HEK293 (cell line): ENCODE data around the gene ZWILCH.

ENCODE experiments used
- BCL11A ChIP-seq: fragments of 450-650 bp; formaldehyde crosslinking; IDR thresholded peaks from 2 replicates; pipeline ENCODE4 v1.5.1; 2016; ENCODE audit warnings: low read depth, missing biosample characterization, missing genetic modification characterization
- EGR2 ChIP-seq: fragments of 450-650 bp; formaldehyde crosslinking; IDR thresholded peaks from 2 replicates; pipeline ENCODE4 v1.5.1; 2016; ENCODE audit warnings: low read depth, missing biosample characterization, missing genetic modification characterization
- FEZF1 ChIP-seq: fragments of 450-650 bp; formaldehyde crosslinking; IDR thresholded peaks from 2 replicates; pipeline ENCODE4 v1.5.1; 2016; ENCODE audit warnings: missing biosample characterization, missing genetic modification characterization
- GFI1B ChIP-seq: fragments of 450-650 bp; formaldehyde crosslinking; IDR thresholded peaks from 2 replicates; pipeline ENCODE4 v1.5.1; 2016; ENCODE audit warnings: missing biosample characterization, missing genetic modification characterization
- GLI2 ChIP-seq: fragments of 450-650 bp; formaldehyde crosslinking; IDR thresholded peaks from 2 replicates; pipeline ENCODE4; 2017; ENCODE audit warnings: missing biosample characterization, missing genetic modification characterization, low read depth, borderline replicate concordance
- HOXA7 ChIP-seq: sonication (generic); formaldehyde crosslinking; IDR thresholded peaks from 2 replicates; pipeline ENCODE4 v1.8.1; 2022; ENCODE audit warnings: missing genetic modification reagents, borderline replicate concordance
- HOXC10 ChIP-seq: sonication (generic); formaldehyde crosslinking; IDR thresholded peaks from 2 replicates; pipeline ENCODE4 v1.8.1; 2023; ENCODE audit warnings: mild to moderate bottlenecking, missing genetic modification reagents
- KLF16 ChIP-seq: fragments of 450-650 bp; formaldehyde crosslinking; IDR thresholded peaks from 2 replicates; pipeline ENCODE4 v1.5.1; 2017; ENCODE audit warnings: missing biosample characterization, missing genetic modification characterization
- KLF17 ChIP-seq: fragments of 450-650 bp; formaldehyde crosslinking; IDR thresholded peaks from 2 replicates; pipeline ENCODE4 v1.5.1; 2016; ENCODE audit warnings: missing biosample characterization, missing genetic modification characterization
- PRDM1 ChIP-seq: fragments of 450-650 bp; formaldehyde crosslinking; IDR thresholded peaks from 2 replicates; pipeline ENCODE4; 2016; ENCODE audit warnings: missing biosample characterization, missing genetic modification characterization
- ZBTB20 ChIP-seq: fragments of 450-650 bp; formaldehyde crosslinking; IDR thresholded peaks from 2 replicates; pipeline ENCODE4 v1.5.1; 2016; ENCODE audit warnings: missing biosample characterization, missing genetic modification characterization
- ZBTB7A ChIP-seq: fragments of 450-650 bp; formaldehyde crosslinking; IDR thresholded peaks from 2 replicates; pipeline ENCODE4 v1.5.1; 2016; ENCODE audit warnings: low read depth, missing biosample characterization, missing genetic modification characterization
- ZNF10 ChIP-seq: fragments of 450-650 bp; formaldehyde crosslinking; IDR thresholded peaks from 2 replicates; pipeline ENCODE4 v1.5.1; 2017; ENCODE audit warnings: missing biosample characterization, missing genetic modification characterization
- ZNF121 ChIP-seq: fragments of 450-650 bp; formaldehyde crosslinking; IDR thresholded peaks from 2 replicates; pipeline ENCODE4 v1.5.1; 2016; ENCODE audit warnings: missing biosample characterization, missing genetic modification characterization
- ZNF132 ChIP-seq: fragments of 450-650 bp; formaldehyde crosslinking; IDR thresholded peaks from 2 replicates; pipeline ENCODE4 v1.5.1; 2017; ENCODE audit warnings: missing biosample characterization, missing genetic modification characterization, borderline replicate concordance
- ZNF155 ChIP-seq: fragments of 450-650 bp; formaldehyde crosslinking; IDR thresholded peaks from 2 replicates; pipeline ENCODE4 v1.5.1; 2016; ENCODE audit warnings: missing biosample characterization, missing genetic modification characterization
- ZNF214 ChIP-seq: fragments of 450-650 bp; formaldehyde crosslinking; IDR thresholded peaks from 2 replicates; pipeline ENCODE4 v1.5.1; 2017; ENCODE audit warnings: missing biosample characterization, mild to moderate bottlenecking, missing genetic modification characterization, borderline replicate concordance
- ZNF266 ChIP-seq: fragments of 450-650 bp; formaldehyde crosslinking; IDR thresholded peaks from 2 replicates; pipeline ENCODE4 v1.5.1; 2016; ENCODE audit warnings: missing biosample characterization, missing genetic modification characterization, low read depth
- ZNF311 ChIP-seq: fragments of 450-650 bp; formaldehyde crosslinking; IDR thresholded peaks from 2 replicates; pipeline ENCODE4 v1.5.1; 2017; ENCODE audit warnings: missing biosample characterization, missing genetic modification characterization, borderline replicate concordance
- ZNF37A ChIP-seq: fragments of 450-650 bp; IDR thresholded peaks from 2 replicates; pipeline ENCODE4 v1.5.1; 2018; ENCODE audit warnings: missing biosample characterization, missing genetic modification characterization
- ZNF391 ChIP-seq: fragments of 450-650 bp; formaldehyde crosslinking; IDR thresholded peaks from 2 replicates; pipeline ENCODE4 v1.5.1; 2016; ENCODE audit warnings: low read depth, missing biosample characterization, missing genetic modification characterization, borderline replicate concordance
- ZNF514 ChIP-seq: fragments of 450-650 bp; formaldehyde crosslinking; IDR thresholded peaks from 2 replicates; pipeline ENCODE4 v1.5.1; 2016; ENCODE audit warnings: missing biosample characterization, missing genetic modification characterization
- ZNF544 ChIP-seq: fragments of 450-650 bp; formaldehyde crosslinking; IDR thresholded peaks from 2 replicates; pipeline ENCODE4 v1.5.0; 2017; ENCODE audit warnings: missing biosample characterization, missing genetic modification characterization
- ZNF623 ChIP-seq: fragments of 450-650 bp; formaldehyde crosslinking; IDR thresholded peaks from 2 replicates; pipeline ENCODE4 v1.5.1; 2016; ENCODE audit warnings: missing biosample characterization, missing genetic modification characterization
- ZNF660 ChIP-seq: fragments of 450-650 bp; IDR thresholded peaks from 2 replicates; pipeline ENCODE4 v1.5.1; 2018; ENCODE audit warnings: missing biosample characterization, mild to moderate bottlenecking, missing genetic modification characterization
- ZNF792 ChIP-seq: fragments of 450-650 bp; formaldehyde crosslinking; IDR thresholded peaks from 2 replicates; pipeline ENCODE4 v1.5.1; 2016; ENCODE audit warnings: missing biosample characterization, missing genetic modification characterization
- ZSCAN16 ChIP-seq: fragments of 450-650 bp; formaldehyde crosslinking; IDR thresholded peaks from 2 replicates; pipeline ENCODE4 v1.5.1; 2016; ENCODE audit warnings: missing biosample characterization, missing genetic modification characterization
- TF ChIP-seq, protein P1 (sequence below): fragments of 450-650 bp; formaldehyde crosslinking; IDR thresholded peaks from 2 replicates; pipeline ENCODE4 v1.5.1; 2016; ENCODE audit warnings: missing biosample characterization, missing genetic modification characterization
- TF ChIP-seq, protein P2 (sequence below): fragments of 450-650 bp; formaldehyde crosslinking; IDR thresholded peaks from 2 replicates; pipeline ENCODE4 v1.5.1; 2017; ENCODE audit warnings: missing biosample characterization, missing genetic modification characterization
- TF ChIP-seq, protein P3 (sequence below): fragments of 450-650 bp; formaldehyde crosslinking; IDR thresholded peaks from 2 replicates; pipeline ENCODE4 v1.5.1; 2017; ENCODE audit warnings: missing biosample characterization, missing genetic modification characterization
- TF ChIP-seq, protein P4 (sequence below): fragments of 450-650 bp; formaldehyde crosslinking; IDR thresholded peaks from 2 replicates; pipeline ENCODE4 v1.5.1; 2017; ENCODE audit warnings: missing biosample characterization, missing genetic modification characterization

ZWILCH gene

DNA sequence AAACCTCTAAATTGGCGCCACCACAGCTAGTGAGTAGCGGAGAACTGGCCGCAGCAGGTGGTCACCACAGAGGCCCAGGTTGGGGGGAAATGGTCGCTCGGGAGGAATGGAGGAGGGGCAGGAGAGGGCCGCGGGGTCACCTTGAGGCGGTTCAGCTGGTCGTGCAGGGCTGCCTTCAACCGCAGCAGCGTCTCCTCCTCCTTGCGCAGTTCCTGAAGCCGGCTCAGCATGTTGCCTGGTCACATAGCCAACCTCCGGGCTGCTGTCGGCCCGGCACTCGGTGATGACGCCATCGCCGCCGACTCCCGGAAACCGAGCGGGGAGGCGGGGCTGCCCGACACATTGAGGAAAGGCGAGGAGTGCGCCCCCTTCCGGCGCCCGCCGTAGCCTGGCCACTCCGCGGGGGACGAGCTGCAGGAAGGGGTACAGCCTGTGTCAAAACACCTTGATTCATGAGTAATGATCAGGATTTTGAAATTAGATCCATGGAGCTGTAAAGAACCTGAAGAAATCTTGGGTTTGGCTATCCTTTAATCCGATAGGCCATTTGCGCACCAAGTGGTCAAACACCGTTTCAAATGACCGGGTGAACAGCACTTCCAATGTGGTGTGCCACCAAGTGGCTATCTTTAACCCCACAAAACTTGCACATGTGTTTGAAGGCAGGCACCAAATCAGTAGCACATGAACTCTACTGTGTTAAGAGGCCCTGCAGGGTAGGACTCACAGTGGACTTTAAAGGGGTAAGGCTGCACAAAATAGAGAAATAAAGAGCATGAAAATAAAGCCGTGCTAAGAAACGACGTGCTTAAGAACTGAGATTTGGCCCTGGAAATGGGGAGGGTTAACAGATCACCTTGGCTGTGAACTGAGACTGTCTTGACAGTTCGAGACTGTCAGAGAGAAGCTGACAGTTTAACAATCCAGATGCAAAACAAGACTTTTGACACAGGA lies 7.3 kb upstream of the ZWILCH start, which contains the start of gene SNAPC5 (continued):
- TF ChIP-seq ZNF121 (tag by site-specific recombination) (0 out of 2 replicates have a peak, but pooled peaks have one; percentile 54), FEZF1 (tag by site-specific recombination) (peak; percentile 86), ZNF544 (tag by site-specific recombination) (no peak), ZNF214 (tag by site-specific recombination) (no peak), ZNF311 (tag by site-specific recombination) (no peak), ZBTB7A (tag by site-specific recombination) (peak; percentile 73), ZNF792 (tag by site-specific recombination) (0 out of 2 replicates have a peak, but pooled peaks have one; percentile 42), GFI1B (tag by site-specific recombination) (peak; percentile 9; the same call in 1 of the 2 replicates), ZNF660 (tag by site-specific recombination) (peak; percentile 98), EGR2 (peak; percentile 24; the same call in 1 of the 2 replicates), HOXC10 (CRISPR knock-in tag) (no peak), KLF16 (peak; percentile 86; the same call in 1 of the 2 replicates), ZNF514 (tag by site-specific recombination) (no peak), GLI2 (tag by site-specific recombination) (no peak), ZNF10 (tag by site-specific recombination) (0 out of 2 replicates have a peak, but pooled peaks have one; percentile 33), KLF17 (peak; percentile 92), PRDM1 (tag by site-specific recombination) (no peak), HOXA7 (no peak), ZSCAN16 (tag by site-specific recombination) (peak; percentile 100), ZNF37A (tag by site-specific recombination) (peak; percentile 5; the same call in 1 of the 2 replicates), ZNF266 (tag by site-specific recombination) (no peak), ZNF623 (peak; percentile 23; the same call in 1 of the 2 replicates), ZNF155 (no peak; the same call in 1 of the 2 replicates), BCL11A (tag by site-specific recombination) (peak; percentile 89), ZNF132 (tag by site-specific recombination) (no peak), ZNF391 (tag by site-specific recombination) (peak; percentile 85), ZBTB20 (peak; percentile 72; the same call in 1 of the 2 replicates)
- TF ChIP-seq, protein P1, sequence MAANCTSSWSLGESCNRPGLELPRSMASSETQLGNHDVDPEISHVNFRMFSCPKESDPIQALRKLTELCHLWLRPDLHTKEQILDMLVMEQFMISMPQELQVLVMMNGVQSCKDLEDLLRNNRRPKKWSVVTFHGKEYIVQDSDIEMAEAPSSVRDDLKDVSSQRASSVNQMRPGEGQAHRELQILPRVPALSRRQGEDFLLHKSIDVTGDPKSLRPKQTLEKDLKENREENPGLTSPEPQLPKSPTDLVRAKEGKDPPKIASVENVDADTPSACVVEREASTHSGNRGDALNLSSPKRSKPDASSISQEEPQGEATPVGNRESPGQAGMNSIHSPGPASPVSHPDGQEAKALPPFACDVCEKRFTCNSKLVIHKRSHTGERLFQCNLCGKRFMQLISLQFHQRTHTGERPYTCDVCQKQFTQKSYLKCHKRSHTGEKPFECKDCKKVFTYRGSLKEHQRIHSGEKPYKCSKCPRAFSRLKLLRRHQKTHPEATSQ (tag by site-specific recombination): no peak
- TF ChIP-seq, protein P2, sequence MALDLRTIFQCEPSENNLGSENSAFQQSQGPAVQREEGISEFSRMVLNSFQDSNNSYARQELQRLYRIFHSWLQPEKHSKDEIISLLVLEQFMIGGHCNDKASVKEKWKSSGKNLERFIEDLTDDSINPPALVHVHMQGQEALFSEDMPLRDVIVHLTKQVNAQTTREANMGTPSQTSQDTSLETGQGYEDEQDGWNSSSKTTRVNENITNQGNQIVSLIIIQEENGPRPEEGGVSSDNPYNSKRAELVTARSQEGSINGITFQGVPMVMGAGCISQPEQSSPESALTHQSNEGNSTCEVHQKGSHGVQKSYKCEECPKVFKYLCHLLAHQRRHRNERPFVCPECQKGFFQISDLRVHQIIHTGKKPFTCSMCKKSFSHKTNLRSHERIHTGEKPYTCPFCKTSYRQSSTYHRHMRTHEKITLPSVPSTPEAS: no peak; the same call in 1 of the 2 replicates
- TF ChIP-seq, protein P3, sequence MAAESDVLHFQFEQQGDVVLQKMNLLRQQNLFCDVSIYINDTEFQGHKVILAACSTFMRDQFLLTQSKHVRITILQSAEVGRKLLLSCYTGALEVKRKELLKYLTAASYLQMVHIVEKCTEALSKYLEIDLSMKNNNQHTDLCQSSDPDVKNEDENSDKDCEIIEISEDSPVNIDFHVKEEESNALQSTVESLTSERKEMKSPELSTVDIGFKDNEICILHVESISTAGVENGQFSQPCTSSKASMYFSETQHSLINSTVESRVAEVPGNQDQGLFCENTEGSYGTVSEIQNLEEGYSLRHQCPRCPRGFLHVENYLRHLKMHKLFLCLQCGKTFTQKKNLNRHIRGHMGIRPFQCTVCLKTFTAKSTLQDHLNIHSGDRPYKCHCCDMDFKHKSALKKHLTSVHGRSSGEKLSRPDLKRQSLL (tag by site-specific recombination): 0 out of 2 replicates have a peak, but pooled peaks have one; percentile 4
- TF ChIP-seq, protein P4, sequence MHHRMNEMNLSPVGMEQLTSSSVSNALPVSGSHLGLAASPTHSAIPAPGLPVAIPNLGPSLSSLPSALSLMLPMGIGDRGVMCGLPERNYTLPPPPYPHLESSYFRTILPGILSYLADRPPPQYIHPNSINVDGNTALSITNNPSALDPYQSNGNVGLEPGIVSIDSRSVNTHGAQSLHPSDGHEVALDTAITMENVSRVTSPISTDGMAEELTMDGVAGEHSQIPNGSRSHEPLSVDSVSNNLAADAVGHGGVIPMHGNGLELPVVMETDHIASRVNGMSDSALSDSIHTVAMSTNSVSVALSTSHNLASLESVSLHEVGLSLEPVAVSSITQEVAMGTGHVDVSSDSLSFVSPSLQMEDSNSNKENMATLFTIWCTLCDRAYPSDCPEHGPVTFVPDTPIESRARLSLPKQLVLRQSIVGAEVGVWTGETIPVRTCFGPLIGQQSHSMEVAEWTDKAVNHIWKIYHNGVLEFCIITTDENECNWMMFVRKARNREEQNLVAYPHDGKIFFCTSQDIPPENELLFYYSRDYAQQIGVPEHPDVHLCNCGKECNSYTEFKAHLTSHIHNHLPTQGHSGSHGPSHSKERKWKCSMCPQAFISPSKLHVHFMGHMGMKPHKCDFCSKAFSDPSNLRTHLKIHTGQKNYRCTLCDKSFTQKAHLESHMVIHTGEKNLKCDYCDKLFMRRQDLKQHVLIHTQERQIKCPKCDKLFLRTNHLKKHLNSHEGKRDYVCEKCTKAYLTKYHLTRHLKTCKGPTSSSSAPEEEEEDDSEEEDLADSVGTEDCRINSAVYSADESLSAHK (tag by site-specific recombination): no peak; the same call in 1 of the 2 replicates
